Right renal cortex interstitium (tissue), 3 donors: ENCODE results near the gene TLK1. TPM values are rescaled to one million over a fixed set of nuclear protein-coding genes. Genes with fewer than 3 reads are reported as not detected.
A peak's percentile ranks its signal among the peaks of the same experiment; 100 is the strongest.
"Not testable (repeated sequence)": the region's sequence is repeated elsewhere in the genome, so short reads cannot be mapped to it uniquely, and the experiment has no call there.

Experiments
- DNase-seq, 3 donors: peaks; one replicate each; pipeline ENCODE4 v3.0.0-alpha.2; 2013; ENCODE audit warnings: low read depth in 3 of 3, low spot score in 2 of 3
- polyA plus RNA-seq, 3 donors: library from polyadenylated mRNA; unstranded; fragments of 120-200 nt; gene quantifications; one replicate each; pipeline ENCODE4 v1.2.1, GENCODE V29; 2013; ENCODE audit not compliant: insufficient read length in 3 of 3

TLK1 gene
- polyA plus RNA-seq, 3 donors = 52.4 to 61.3 (median 61.2) TPM

- DNase-seq = peak in 1 of 3 donors; percentile 4
These were observed 14.1 kb downstream of the TLK1 start for GRCh38 chr2:171146633-171147032.

DNA sequence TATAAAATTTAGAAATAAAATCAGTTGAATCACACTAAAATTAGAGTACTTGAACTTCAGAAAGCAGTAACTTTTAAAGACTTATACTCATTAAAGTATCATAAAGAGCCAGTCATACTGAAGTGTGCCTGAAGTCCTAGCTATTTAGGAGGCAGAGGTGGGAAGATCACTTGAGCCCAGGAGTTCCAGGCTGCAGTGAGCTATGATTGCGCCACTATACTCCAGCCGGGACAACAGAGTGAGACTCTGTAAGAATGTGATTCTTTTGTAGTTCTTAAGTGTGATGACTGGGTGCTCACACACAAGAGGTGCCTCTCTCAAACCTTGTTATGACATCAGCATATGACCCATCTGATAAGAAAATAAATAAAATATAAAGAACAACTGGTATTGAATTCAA is 14.6 kb downstream of the TLK1 start:
- no peak for DNase-seq

DNA sequence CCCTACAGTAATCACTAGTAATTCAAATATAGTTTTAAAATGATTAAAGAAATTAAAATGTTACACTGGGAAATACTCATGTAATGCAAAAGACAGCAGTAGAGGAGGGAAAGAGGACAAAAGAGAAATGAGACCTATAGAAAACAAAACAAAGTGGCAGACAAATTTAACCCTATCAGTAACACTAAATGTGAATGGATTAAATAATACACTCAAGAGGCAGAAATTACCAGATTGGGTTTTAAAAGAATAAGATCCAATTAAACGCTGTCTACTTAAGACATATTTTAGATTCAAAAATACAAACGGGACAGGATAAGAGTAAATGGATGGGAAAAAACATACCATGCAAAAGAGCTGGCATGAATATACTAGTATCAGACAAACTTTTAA is 17.0 kb downstream of the TLK1 start:
- DNase-seq = no peak

- DNase-seq = no peak
These were observed 18.3 kb downstream of the TLK1 start for GRCh38 chr2:171142398-171142797.

DNA sequence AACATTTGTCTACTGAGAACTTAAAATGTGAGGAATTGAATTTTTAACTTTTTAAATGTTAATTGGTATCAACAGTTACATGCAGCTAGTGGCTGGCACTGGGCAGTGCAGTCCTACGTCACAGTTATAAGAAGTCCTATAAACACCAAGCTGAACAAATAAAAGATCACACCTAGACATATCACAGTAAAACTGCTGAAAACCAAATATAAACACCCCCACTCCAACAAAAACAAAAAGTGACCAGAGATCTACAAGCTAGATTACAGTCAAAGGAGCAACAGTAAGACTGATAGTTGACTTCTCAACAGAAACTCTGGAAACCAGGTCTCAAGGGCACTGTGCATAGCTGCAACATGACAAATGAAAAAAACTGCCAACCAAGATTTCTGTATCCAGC is 19.4 kb downstream of the TLK1 start:
- DNase-seq = no peak

DNA sequence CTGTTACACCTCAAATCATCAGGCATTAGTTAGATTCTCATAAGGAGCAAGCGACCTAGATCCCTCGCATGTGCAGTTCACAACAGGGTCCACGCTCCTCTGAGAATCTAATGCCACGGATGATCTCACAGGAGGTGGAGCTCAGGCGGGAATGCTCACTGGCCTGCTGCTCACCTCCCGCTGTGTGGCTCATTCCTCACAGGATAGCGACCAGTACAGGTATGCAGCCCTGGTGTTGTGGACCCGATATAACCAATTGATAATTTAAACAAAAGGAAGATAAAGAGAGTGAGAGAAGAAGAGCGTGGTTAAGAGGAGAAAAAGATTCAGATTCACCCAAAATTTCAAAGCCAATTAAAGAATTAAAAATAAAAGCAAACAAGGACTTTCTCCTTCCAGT is 20.8 kb downstream of the TLK1 start:
- DNase-seq = no peak

DNA sequence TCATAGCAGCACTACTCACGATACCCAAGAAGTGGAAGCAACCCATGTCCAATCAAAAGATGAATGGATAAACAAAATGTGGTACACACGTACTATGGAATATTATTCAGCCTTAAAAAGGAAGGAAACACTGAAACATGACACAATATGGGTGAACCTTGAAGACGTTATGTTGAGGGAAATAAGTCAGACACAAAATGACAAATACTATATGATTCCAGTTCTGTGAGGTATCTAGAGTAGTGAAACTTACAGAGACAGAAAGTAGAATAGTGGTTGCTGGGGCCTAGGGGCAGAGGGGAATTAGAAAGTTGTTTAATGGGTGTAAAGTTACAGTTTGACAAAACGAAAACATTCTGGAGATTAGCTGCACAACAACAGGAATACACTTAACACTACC is 24.7 kb downstream of the TLK1 start:
- DNase-seq = no peak

DNA sequence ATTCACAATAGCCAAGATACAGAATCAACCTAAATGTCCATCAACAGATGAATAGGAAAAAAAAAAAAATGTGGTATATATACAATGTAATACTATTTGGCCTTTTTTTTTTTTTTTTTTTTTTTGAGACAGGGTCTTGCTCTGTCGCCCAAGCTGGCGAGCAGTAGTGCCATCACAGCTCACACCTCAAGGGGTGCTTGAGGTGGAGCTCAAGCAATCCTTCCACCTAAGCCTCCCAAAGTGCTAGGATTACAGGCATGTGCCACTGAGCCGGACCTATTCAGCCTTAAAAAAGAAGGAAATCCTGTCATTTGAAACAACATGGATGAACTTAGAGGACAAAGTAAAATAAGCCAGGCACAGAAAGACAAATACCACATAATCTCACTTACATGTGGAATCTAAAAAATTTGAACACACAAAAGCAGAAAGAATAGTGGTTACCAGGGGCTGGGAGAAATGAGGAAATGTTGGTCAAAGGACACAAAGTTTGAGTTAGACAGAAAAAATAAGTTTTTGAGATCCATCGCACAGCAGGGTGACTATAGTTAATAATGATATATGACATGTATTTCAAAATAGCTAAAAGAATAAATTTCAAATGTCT is 26.0 kb downstream of the TLK1 start:
- DNase-seq = no peak

- DNase-seq = no peak
These were observed 28.6 kb downstream of the TLK1 start for GRCh38 chr2:171132086-171132485.

DNA sequence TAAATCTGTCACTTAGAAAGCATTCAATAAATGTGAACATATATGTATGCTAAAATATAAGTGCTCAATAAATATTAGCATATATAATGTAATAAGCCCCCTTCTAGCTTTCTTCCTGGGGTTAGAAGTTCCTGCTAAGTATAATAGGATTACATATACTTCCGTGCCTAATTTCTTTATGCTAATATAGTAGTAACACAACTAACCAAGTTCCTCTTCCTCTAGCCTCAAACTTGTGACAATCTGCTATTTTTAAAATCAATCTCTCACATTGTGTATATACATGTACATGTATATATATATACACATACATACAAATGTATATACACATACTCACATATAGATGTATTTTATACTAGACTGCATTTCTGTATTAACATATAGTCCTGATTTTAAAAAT is 32.2 kb downstream of the TLK1 start:
- no peak for DNase-seq

GRCh38 chr2:171124541-171124940 is 36.2 kb downstream of the TLK1 start:
- DNase-seq = no peak

DNA sequence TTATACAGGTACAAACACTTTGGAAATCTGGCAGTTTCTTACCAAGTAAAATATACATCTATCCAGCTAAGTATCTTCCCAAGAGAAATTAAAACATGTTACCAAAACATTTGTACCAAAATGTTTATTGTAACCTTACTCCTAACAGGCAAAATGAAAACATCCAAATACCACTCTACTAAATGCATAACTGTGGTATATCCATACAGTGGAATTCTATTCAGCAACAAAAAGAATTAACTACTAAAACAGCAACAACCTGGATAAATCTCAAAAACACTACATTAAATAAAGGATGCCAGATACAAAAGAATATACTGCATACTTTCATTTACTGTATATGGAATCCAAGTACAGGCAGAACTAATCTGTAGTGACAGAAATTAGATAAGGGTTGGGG is 51.1 kb downstream of the TLK1 start:
- no peak for DNase-seq

- DNase-seq = no peak
These were observed 51.7 kb downstream of the TLK1 start for GRCh38 chr2:171109020-171109419.

GRCh38 chr2:171107803-171108202 is 52.9 kb downstream of the TLK1 start:
- no peak for DNase-seq

- no peak for DNase-seq
These were observed 56.3 kb downstream of the TLK1 start for GRCh38 chr2:171104379-171104778.

- no peak for DNase-seq
These were observed 57.9 kb downstream of the TLK1 start for GRCh38 chr2:171102802-171103201.

DNA sequence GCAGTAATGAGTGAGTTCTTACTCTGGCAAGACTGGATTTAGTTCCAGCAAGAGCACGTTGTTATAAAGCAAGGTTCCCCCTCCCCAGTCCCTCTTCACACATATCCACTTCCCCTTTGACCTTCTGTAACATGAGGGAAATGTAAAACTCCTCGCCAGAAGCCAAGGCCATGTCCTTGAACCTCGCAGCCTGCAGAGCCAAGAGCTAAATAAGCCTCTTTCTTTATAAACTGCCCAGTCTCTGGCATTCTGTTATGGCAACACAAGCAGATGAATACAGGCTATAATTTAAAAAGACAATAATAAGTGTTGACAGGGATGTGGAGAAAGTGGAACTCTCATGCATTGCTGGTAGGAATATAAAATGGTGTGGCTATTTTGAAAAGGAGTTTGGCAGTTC is 60.3 kb downstream of the TLK1 start:
- no peak for DNase-seq

DNA sequence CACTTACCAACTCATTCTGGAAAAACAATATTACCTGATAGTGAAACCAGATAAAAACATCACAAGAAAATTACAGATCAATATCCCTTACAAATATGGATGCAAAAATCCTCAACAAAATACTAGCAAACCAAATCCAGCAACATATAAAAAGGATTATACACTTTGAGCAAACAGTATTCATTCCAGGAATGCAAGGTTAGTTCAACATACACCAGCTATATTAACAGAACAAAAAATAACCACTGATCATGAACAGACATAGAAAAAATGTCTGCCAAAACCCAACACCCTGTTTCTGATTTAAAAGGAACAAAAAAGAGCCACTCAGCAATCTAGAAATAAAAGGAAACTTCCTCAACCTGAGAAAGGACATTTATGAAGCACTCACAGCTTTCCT is 62.1 kb downstream of the TLK1 start:
- no peak for DNase-seq

DNA sequence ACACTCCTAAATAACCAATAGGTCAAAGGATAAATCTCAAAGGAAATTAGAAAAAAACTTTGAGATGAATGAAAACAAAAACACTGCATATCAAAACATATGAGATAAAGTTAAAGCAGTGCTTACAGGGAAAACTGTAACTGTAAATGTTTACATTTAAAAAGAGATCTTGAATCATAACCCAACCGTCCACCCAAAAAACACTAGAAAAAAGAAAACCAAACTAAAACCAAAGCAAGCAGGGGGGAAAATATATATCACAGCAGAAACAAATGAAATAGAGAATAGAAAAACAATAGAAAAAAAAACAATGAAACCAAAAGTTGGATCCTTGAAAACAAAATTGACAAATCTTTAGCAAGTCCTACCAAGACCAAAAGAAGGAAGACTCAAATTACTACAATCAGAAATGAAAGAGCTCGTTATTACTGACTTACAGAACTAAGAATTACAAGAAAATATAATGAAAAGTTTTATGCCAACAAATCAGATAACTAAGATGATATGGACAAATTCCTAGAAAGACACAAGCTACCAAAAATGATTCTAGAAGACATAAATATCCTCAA is 65.6 kb downstream of the TLK1 start:
- no peak for DNase-seq

DNA sequence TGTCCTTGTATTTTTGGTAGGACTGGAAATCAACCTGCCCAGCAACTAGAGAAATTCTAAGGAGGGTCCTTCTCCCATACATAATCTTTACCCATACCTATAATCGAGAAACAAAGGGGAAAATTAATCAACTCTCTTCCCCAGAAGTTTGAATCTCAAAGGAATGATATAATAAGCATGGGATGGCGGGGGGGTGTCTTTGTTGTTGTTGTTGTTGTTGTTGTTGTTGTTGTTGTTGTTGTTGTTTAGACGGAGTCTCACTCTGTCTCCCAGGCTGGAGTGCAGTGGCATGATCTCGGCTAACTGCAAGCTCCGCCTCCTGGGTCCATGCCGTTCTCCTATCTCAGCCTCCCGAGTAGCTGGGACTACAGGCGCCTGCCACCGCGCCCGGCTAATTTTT is 69.2 kb downstream of the TLK1 start:
- not testable (repeated sequence) for DNase-seq

- no peak for DNase-seq
These were observed 71.2 kb downstream of the TLK1 start for GRCh38 chr2:171089489-171089888.

GRCh38 chr2:171088057-171088834 is 72.4 kb downstream of the TLK1 start:
- no peak for DNase-seq
